Dendritic cell treated with granulocyte-macrophage colony-stimulating factor and Interleukin-4, amounts not matched to agents 40 ng/mL and 50 ng/mL, for 4 days (primary cell): Measurements from ENCODE around the gene MRPL20.
"Not testable (repeated sequence)": the region's sequence is repeated elsewhere in the genome, so short reads cannot be mapped to it uniquely, and the experiment has no call there.

ENCODE experiments used
- H3K27ac Mint-ChIP-seq: one replicate; pipeline ENCODE4 v1.8.0; 2022; ENCODE audit warnings: mild to moderate bottlenecking, mixed read lengths
- H3K27me3 Mint-ChIP-seq: one replicate; pipeline ENCODE4 v1.8.0; 2022; ENCODE audit warnings: mild to moderate bottlenecking, mixed read lengths
- H3K36me3 Mint-ChIP-seq: one replicate; pipeline ENCODE4 v1.8.0; 2022; ENCODE audit warnings: low read depth, mixed read lengths
- H3K4me1 Mint-ChIP-seq: one replicate; pipeline ENCODE4 v1.8.0; 2022; ENCODE audit warnings: low read depth, mixed read lengths
- H3K4me3 Mint-ChIP-seq: one replicate; pipeline ENCODE4 v1.8.0; 2022; ENCODE audit warnings: mild to moderate bottlenecking, moderate library complexity, mixed read lengths
- H3K9me3 Mint-ChIP-seq: one replicate; pipeline ENCODE4 v1.8.0; 2022; ENCODE audit warnings: mixed read lengths
- intact Hi-C: fragments of 100-400 bp; cut with micrococcal nuclease; formaldehyde crosslinking; loops from one replicate; pipeline ENCODE4 v1.15.0; 2022

MRPL20 gene

DNA sequence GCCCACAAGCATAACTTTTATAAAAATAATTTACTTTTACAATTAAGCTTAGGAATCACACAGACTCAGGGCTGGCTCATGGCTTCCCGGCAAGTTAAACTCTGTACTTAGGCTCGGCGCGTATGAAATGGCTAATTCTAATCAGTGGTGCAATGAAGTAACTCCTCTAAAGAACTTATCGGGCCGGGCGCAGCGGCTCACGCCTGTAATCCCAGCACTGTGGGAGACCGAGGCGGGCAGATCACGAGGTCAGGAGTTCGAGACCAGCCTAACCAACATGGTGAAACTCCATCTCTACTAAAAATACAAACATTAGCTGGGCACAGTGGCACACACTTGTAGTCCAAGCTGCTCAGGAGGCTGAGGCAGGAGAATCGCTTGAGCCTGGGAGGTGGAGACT lies 37.0 kb downstream of the MRPL20 start:
- H3K27ac Mint-ChIP-seq, H3K9me3 Mint-ChIP-seq, intact Hi-C loops, H3K27me3 Mint-ChIP-seq, H3K4me3 Mint-ChIP-seq: not testable (repeated sequence)
- H3K36me3 Mint-ChIP-seq: peaks cover 25% of the 10 kb centered on the region
- peaks cover 28% of the 10 kb centered on the region for H3K4me1 Mint-ChIP-seq

DNA sequence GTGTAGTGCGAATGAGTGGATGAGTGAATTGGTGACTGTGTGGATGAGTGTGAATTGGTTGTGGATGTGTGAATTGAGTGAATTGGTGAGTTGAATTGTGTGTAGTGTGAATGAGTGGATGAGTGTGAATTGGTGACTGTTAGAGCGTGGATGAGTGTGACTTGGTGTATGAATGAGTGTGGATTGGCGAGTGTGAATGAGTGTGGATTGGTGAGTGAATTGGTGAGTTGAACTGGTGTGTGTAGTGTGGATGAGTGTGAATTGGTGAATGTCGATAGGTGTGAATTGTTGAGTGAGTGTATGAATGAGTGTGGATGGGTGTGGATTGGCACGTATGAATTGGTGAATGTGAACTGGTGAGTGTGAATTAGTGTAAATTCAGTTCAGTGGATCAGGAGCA lies 39.8 kb downstream of the MRPL20 start:
- Mint-ChIP-seq H3K27me3 (peaks cover 7% of the 10 kb centered on the region), H3K4me3 (no peak overlapping the region), H3K9me3 (no peaks in the 10 kb centered on the region), H3K27ac (no peak overlapping the region), H3K36me3 (no peaks in the 10 kb centered on the region), H3K4me1 (peaks cover 6% of the 10 kb centered on the region)
- intact Hi-C loops: no loop called here

DNA sequence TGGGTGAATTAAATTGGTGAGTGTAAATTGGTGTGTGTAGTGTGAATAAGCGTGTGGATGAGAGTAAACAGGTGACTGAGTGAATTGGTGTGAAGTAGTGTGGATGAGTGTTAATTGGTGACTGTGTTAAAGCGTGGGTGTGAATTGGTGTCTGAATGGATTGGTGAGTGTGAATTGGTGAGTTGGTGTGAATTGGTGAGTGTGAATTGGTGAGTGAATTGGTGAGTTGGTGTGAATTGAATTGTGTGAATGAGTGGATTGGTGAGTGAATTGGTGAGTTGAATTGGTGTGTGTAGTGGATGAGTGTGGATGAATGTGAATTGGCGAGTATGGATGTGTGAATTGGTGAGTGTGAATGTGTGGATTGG lies 40.4 kb downstream of the MRPL20 start:
- Mint-ChIP-seq H3K4me1 (peaks cover under 1% of the 10 kb centered on the region), H3K27me3 (peaks cover 12% of the 10 kb centered on the region), H3K27ac (no peak overlapping the region), H3K36me3 (no peaks in the 10 kb centered on the region), H3K9me3 (no peaks in the 10 kb centered on the region), H3K4me3 (no peak overlapping the region)
- intact Hi-C loops: no loop called here

DNA sequence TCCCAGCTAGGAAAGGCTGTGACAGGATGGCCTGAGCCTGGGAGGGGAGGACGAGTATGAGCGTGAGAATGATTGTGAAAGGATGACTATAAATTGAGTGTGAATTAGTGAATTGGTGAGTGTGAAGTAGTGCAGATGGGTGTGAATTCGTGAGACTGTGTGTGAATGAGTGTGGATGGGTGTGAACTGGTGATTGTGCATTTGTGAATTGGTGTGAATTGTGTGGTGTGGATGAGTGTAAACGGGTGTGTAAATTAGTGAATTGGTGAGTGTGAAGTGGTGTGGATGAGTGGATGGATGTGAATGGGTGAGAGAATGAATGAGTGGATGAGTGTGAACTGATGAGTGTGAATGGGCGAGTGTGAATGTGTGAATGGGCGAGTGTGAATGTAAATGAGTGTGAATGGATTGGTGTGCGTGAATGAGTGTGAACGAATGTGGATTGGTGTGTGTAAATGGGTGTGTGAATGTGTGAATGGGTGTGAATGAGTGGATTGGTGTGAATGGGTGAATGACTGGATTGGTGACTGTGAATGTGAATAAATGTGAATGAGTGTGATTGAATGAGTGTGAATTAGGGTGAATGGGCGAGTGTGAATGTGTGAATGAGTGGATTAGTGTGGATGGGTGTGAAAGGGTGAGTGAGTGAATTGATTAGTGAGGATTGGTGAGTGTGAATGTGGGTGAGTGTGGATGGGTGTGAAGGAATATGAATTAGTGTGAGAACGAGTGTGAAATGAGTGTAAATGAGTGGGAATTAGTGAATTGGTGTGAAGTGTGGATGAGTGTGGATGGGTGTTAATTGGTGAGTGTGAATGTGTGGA lies 41.0 kb downstream of the MRPL20 start:
- no peak overlapping the region for H3K4me3 Mint-ChIP-seq
- H3K9me3 Mint-ChIP-seq: no peaks in the 10 kb centered on the region
- intact Hi-C loops: no loop called here
- no peaks in the 10 kb centered on the region for H3K36me3 Mint-ChIP-seq
- no peak overlapping the region for H3K27ac Mint-ChIP-seq
- peaks cover 17% of the 10 kb centered on the region for H3K27me3 Mint-ChIP-seq
- H3K4me1 Mint-ChIP-seq: no peaks in the 10 kb centered on the region

DNA sequence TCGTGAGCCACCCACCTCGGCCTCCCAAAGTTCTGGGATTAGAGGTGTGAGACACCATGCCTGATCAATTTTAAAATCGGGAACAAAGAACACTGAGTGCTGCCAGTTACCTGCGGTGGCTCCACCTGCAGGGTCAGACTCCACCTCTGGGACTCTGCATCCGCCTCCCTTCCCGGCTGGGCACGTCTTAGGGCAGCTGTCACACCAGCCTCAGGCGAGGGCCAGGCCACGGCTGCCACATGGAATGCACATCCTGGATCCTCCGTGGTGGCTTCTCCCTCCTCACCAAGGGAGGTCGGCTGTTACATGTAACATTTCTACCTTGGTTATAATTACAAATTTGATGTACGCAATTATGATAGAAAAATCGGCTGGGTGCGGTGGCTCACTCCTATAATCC lies 42.8 kb downstream of the MRPL20 start:
- Mint-ChIP-seq H3K9me3 (no peaks in the 10 kb centered on the region), H3K27me3 (peaks cover 34% of the 10 kb centered on the region), H3K4me1 (no peaks in the 10 kb centered on the region), H3K27ac (no peak overlapping the region), H3K4me3 (no peak overlapping the region), H3K36me3 (no peaks in the 10 kb centered on the region)
- intact Hi-C loops: no loop called here

DNA sequence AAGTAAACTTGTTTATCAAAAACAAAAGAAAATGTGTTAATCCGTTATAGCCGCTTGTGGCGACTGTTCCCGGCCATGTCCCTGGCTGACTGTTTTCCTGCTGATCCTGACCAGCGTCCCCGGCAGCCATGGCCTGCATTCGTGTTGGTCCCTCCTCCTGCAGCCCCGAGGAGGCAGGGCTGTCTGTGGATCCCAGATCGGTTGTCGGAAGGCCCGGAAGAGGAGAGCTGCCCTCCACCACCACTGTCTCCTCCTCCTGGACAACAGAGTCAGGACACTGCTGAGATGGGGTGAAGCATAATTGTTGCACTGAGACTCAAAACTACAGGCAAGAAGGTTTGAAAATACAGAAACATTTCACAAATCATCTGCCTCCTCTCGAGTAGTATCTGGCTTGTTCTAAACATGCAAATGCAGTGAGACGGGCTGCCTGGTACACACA lies 45.1 kb downstream of the MRPL20 start:
- H3K4me3 Mint-ChIP-seq: no peak overlapping the region
- intact Hi-C loops: no loop called here
- H3K9me3 Mint-ChIP-seq: no peaks in the 10 kb centered on the region
- H3K27ac Mint-ChIP-seq: no peak overlapping the region
- H3K27me3 Mint-ChIP-seq: peaks cover 56% of the 10 kb centered on the region
- peaks cover 11% of the 10 kb centered on the region for H3K4me1 Mint-ChIP-seq
- H3K36me3 Mint-ChIP-seq: no peaks in the 10 kb centered on the region

DNA sequence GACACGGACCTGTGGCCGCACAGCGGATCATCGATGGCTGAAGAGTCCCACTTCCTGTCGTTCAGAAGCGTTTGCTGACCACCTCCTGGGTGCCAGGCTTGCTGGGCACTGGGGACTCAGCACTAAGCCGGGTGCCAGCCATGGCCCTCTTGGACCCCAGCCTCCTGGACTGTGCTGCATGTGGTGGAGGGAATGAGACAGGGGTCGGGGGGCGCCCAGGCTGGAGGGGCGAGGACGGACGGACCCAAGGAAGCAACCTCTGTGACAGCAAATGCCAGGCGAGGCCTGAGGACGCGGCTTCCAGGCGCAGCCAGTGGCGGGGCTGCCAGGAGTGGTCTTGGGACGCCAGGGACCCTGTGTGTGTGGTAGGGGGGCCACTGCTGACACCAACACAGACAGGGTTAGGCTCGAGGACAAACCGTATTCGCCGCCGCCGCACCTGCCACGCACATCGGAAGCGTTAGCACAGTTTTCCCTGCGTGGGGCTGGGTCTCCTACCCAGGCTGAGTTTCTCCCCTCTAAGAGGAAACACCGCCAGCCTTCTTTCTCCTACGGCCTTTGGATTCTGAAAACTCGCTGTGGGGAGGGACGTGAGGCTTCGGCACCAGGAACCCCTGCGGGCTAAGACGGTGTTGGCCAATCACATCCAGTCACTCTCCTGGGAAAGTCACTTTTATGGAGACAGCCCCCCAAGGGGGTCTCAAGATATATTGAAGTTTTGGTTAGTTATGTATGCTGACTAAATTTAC lies 45.7 kb downstream of the MRPL20 start:
- peaks cover 11% of the 10 kb centered on the region for H3K4me1 Mint-ChIP-seq
- H3K27me3 Mint-ChIP-seq: peaks cover 61% of the 10 kb centered on the region
- H3K9me3 Mint-ChIP-seq: no peaks in the 10 kb centered on the region
- H3K36me3 Mint-ChIP-seq: no peaks in the 10 kb centered on the region
- H3K27ac Mint-ChIP-seq: no peak overlapping the region
- intact Hi-C loops: no loop called here
- no peak overlapping the region for H3K4me3 Mint-ChIP-seq

DNA sequence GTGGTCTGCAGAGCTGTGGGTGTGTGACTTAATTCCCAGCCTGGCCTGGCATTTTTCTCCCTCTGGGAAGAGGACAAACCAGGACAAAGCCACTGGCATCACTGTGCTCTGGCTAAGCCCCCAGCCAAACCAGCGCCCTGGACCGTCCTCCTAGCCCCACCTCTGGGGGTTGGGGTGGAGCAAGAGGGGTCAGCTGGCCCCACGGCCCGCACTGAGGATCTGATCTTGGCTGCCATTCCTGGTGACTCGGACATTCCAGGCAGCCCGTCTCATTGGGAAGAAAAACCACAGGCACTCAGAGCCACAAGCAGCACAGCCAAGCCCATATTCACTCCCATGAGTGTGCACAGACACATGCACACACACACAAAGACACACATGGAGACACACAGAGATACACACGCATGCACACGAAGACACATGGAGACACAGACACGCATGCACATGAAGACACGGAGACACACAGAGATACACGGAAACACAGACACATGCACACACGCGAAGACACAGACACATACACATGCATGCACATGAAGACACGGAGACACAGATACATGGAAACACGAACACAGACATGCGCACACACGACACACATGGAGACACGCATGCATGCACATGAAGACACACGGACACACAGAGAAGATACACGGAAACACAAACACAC lies 46.5 kb downstream of the MRPL20 start:
- H3K4me1 Mint-ChIP-seq: peaks cover 11% of the 10 kb centered on the region
- no peaks in the 10 kb centered on the region for H3K9me3 Mint-ChIP-seq
- no peak overlapping the region for H3K4me3 Mint-ChIP-seq
- no peak overlapping the region for H3K27ac Mint-ChIP-seq
- intact Hi-C loops: no loop called here
- no peaks in the 10 kb centered on the region for H3K36me3 Mint-ChIP-seq
- H3K27me3 Mint-ChIP-seq: peaks cover 67% of the 10 kb centered on the region

DNA sequence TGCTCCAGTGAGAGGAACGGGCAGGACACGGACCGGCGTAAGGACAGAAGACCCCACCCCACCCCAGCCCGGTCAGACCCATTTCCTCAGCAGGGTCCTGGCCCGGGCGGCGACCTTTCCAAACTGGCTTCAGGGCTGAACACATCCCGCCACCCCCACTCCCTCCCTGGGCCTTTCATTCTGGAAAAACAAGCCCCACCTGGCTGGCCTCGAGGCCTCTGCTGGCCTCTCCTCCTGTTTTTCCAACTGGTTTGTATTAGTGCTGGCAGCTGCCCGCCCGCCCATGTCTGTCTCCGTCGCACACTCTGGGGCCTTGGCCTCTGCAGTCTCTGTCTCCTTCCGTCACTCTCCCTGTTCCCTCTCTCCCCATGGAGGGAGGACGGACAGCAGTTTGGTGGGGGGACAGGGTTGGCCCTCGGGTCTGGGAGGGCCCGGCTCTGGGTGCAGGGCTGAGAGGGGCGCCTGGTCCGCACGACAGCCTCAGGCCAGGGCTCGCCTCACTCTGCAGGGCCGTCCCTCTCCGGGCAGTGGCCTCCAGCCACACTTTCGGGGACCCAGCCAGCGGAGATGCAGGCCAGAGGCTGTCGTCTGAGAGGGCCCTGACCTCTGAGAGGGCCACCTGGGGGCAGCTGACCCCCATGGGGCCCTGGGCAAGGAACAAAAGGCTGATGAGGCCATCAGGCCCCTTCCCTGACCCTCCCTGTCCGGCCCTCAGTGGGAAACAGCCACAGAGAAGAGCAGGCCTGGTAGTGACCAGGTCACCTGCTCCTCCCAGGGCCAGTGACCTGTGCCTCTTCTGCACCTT lies 47.2 kb downstream of the MRPL20 start:
- H3K27ac Mint-ChIP-seq: no peak overlapping the region
- intact Hi-C loops: no loop called here
- H3K4me1 Mint-ChIP-seq: peaks cover 11% of the 10 kb centered on the region
- H3K27me3 Mint-ChIP-seq: peaks cover 70% of the 10 kb centered on the region
- H3K9me3 Mint-ChIP-seq: no peaks in the 10 kb centered on the region
- H3K36me3 Mint-ChIP-seq: no peaks in the 10 kb centered on the region
- H3K4me3 Mint-ChIP-seq: no peak overlapping the region

DNA sequence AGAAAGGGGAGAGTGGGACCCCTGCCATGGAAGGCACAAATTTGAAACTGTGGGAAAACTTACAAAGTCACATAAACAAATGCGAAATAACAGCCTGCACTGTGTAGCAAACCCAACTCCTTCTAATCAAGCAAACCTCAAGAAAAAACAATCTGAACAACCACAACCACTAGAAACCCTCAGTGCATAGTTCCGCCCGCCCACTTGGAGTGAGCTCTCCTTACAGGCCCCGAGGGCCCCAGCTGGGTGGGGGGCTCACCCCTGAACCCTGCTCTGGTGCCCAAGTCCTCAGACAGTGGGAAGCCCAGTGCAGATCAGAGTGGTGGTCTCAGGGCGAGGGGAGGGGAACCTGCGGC lies 47.8 kb downstream of the MRPL20 start:
- Mint-ChIP-seq H3K27me3 (peaks cover 76% of the 10 kb centered on the region), H3K27ac (no peak overlapping the region), H3K9me3 (no peaks in the 10 kb centered on the region), H3K36me3 (no peaks in the 10 kb centered on the region), H3K4me1 (peaks cover 11% of the 10 kb centered on the region), H3K4me3 (no peak overlapping the region)
- intact Hi-C loops: no loop called here

DNA sequence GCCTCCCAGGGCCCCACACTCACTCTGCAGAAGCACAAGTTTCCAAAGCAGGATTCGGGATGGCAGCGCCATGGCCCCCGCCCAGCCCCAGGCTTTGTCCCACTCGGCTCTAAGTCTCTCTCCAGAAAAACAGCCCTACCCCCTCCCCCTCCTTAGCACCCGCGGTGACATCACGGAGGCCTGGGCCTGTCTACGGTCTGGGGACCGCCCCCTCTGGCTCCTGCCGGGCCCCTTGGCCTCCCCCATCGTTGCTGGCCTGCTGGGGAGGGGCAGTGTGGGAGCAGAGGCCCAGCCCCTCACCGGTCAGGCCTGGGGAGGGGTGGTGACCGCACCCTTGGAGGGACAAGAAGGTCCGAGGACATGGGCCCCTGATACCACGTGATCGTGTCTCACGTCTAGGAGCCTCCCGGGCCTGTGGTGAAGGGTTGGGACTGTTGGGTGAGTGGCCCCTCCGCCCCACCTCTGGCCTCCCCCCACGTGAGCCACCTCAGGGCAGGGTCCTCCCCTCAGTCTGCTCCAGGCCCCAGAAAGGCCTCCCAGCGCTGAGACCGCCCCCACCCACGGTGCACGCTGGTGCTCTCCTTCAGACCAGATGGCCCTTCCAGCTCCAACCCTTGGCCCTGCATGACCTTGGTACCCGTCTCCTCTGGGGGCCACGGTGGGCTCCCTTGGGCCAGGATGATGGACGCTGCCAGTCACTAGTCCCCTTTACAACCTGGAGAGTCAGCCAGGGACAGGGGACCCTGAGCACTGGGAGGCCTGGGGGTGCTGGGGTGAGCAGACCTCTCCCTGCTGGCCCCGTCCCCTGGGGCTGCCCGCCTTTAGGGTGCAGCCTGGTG lies 48.4 kb downstream of the MRPL20 start, which contains the start of gene MXRA8:
Gene MXRA8 (minus strand): TSS at position 123 of the 839 bp plus-strand sequence. CDS start 51 bp downstream, at position 72.
- intact Hi-C loops: no loop called here
- no peaks in the 10 kb centered on the region for H3K9me3 Mint-ChIP-seq
- H3K4me1 Mint-ChIP-seq: peaks cover 13% of the 10 kb centered on the region
- peaks cover 81% of the 10 kb centered on the region for H3K27me3 Mint-ChIP-seq
- no peaks in the 10 kb centered on the region for H3K36me3 Mint-ChIP-seq
- no peak within 1 kb of the TSS for H3K4me3 Mint-ChIP-seq
- no peak within 1 kb of the TSS for H3K27ac Mint-ChIP-seq

DNA sequence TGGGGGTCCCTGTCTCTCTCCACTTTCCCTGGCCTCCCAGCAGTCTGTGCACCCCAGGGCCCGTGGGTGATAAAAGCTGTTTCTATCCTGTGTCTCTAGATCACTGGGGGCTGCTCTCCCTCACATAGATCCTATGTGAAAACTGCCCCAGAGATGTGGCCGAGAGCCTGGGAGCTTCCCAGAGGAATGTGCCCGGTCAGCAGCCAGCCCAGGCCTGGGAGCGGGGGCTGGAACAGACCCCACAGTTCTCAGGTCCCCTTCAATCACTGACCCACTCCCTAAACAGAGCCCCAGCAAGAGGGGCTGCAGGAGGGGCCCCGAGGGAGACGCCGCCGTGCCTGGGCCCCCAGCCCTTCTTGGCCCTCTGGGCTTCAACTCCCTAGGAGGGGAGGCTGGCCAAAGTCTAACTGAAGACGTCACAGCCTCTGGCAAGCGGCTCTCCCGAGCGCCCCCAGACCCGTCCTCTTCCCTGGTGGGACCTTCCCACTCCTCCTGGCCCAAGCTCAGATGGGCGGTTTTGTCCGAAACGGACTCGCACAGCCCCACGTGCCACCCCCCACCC lies 49.1 kb downstream of the MRPL20 start:
- no peak overlapping the region for H3K27ac Mint-ChIP-seq
- no peaks in the 10 kb centered on the region for H3K9me3 Mint-ChIP-seq
- intact Hi-C loops: no loop called here
- H3K4me1 Mint-ChIP-seq: peaks cover 17% of the 10 kb centered on the region
- H3K4me3 Mint-ChIP-seq: no peak overlapping the region
- H3K27me3 Mint-ChIP-seq: peaks cover 84% of the 10 kb centered on the region
- no peaks in the 10 kb centered on the region for H3K36me3 Mint-ChIP-seq
